SU-DHL-6 (cell line): ENCODE measurements around the gene FRAS1.

Source experiments
- EZH2phosphoT487 ChIP-seq: fragments of 200-600 bp; sonication (generic), shearing (Covaris generic); conservative IDR thresholded peaks from 2 replicates; pipeline ENCODE4 v1.6.1; 2018; ENCODE audit warnings: mild to moderate bottlenecking, antibody characterized with exemption, low read length, moderate library complexity, mixed read lengths
- TF ChIP-seq, protein P1 (sequence below): fragments of 200-600 bp; sonication (generic); IDR thresholded peaks from one replicate; pipeline ENCODE4 v1.5.1; 2017; ENCODE audit warnings: antibody characterized with exemption, mild to moderate bottlenecking, low read length, moderate library complexity; ENCODE audit not compliant: insufficient read depth, poor library complexity, severe bottlenecking

GRCh38 chr4:78293348-78293747, 236.2 kb downstream of the FRAS1 start:
- TF ChIP-seq, protein P1, sequence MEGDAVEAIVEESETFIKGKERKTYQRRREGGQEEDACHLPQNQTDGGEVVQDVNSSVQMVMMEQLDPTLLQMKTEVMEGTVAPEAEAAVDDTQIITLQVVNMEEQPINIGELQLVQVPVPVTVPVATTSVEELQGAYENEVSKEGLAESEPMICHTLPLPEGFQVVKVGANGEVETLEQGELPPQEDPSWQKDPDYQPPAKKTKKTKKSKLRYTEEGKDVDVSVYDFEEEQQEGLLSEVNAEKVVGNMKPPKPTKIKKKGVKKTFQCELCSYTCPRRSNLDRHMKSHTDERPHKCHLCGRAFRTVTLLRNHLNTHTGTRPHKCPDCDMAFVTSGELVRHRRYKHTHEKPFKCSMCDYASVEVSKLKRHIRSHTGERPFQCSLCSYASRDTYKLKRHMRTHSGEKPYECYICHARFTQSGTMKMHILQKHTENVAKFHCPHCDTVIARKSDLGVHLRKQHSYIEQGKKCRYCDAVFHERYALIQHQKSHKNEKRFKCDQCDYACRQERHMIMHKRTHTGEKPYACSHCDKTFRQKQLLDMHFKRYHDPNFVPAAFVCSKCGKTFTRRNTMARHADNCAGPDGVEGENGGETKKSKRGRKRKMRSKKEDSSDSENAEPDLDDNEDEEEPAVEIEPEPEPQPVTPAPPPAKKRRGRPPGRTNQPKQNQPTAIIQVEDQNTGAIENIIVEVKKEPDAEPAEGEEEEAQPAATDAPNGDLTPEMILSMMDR, result no peak
- TF ChIP-seq EZH2phosphoT487, result no peak
